Upper lobe of right lung (tissue), 1 donor: Measurements from ENCODE around the gene VIL1. TPM values are rescaled to one million over a fixed set of nuclear protein-coding genes. Genes with fewer than 3 reads are reported as not detected.
A peak's percentile ranks its signal among the peaks of the same experiment; 100 is the strongest.

Experiments
- ATAC-seq: fragments of 200-7000 bp; cut with Tn5 transposase; one replicate; pipeline ENCODE4 v1.9.1; 2020; ENCODE audit warnings: mild to moderate bottlenecking, moderate library complexity
- DNase-seq: peaks from one replicate; pipeline ENCODE4 v3.0.0-alpha.2; 2020
- H3K27ac ChIP-seq: fragments of 200-600 bp; one replicate; pipeline ENCODE4 v1.8.0; 2022
- H3K27me3 ChIP-seq: fragments of 200-600 bp; one replicate; pipeline ENCODE4 v1.8.0; 2022; ENCODE audit warnings: mild to moderate bottlenecking
- H3K36me3 ChIP-seq: fragments of 200-600 bp; one replicate; pipeline ENCODE4 v1.8.0; 2022
- H3K4me1 ChIP-seq: fragments of 200-600 bp; one replicate; pipeline ENCODE4 v1.8.0; 2022
- H3K4me3 ChIP-seq: fragments of 200-600 bp; one replicate; pipeline ENCODE4 v1.8.0; 2022; ENCODE audit warnings: mild to moderate bottlenecking
- H3K9me3 ChIP-seq: fragments of 200-600 bp; one replicate; pipeline ENCODE4 v1.8.0; 2022
- intact Hi-C: fragments of 100-400 bp; cut with DNase I; formaldehyde crosslinking; loops from one replicate; pipeline ENCODE4 v1.11.0; 2022
- total RNA-seq: library from RNA; stranded (reverse); fragmentation: NEBNext Ultra II Directional; extraction: Animal tissue kit (Norgen Biotek cat#: 25700); gene quantifications from one replicate; pipeline ENCODE4 v1.2.1, GENCODE V29; 2021
- TF ChIP-seq, protein P1 (sequence below): fragments of 200-600 bp; IDR thresholded peaks from one replicate; pipeline ENCODE4 v1.8.0; 2022; ENCODE audit warnings: antibody characterized with exemption
- donor health status: DM: no; HTN: yes; CAD: no; lungs with severe emphysema.

VIL1 gene
- total RNA-seq, 1 donor from 2014 or later = not detected

DNA sequence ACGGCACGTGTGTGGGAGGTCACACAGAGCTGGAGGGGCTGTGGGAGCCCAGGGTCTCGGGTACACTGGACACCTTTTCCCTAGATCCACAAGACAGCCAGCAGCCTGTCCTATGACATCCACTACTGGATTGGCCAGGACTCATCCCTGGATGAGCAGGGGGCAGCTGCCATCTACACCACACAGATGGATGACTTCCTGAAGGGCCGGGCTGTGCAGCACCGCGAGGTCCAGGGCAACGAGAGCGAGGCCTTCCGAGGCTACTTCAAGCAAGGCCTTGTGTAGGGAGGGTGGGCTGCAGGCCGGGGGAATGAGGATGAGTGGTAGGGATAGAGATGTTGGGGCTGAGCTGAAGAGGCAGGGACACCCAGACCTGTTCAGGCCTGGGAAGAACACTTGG, 6.6 kb downstream of the VIL1 start:
- intact Hi-C loops = no loop called here

DNA sequence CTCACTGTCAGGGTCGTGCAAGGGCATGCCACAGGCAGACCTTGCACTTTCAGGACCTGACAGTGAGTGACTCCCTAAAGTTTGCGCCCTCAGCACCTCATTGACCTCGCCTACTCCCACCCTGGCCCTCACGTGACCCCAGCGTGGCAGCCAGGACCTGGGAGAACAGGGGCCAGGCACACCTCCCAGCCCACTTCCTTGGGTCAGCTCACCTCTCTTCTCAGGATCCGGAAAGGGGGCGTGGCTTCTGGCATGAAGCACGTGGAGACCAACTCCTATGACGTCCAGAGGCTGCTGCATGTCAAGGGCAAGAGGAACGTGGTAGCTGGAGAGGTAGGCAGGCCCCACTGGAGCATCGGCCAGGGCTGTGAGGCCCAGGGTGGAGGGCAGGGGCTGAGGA, 8.8 kb downstream of the VIL1 start:
- H3K9me3 ChIP-seq = no peaks in the 10 kb centered on the region
- intact Hi-C loops = no loop called here
- H3K36me3 ChIP-seq = no peaks in the 10 kb centered on the region
- ATAC-seq (no peak), DNase-seq (peak; percentile 52)
- no peaks in the 10 kb centered on the region for H3K27me3 ChIP-seq
- TF ChIP-seq, protein P1, sequence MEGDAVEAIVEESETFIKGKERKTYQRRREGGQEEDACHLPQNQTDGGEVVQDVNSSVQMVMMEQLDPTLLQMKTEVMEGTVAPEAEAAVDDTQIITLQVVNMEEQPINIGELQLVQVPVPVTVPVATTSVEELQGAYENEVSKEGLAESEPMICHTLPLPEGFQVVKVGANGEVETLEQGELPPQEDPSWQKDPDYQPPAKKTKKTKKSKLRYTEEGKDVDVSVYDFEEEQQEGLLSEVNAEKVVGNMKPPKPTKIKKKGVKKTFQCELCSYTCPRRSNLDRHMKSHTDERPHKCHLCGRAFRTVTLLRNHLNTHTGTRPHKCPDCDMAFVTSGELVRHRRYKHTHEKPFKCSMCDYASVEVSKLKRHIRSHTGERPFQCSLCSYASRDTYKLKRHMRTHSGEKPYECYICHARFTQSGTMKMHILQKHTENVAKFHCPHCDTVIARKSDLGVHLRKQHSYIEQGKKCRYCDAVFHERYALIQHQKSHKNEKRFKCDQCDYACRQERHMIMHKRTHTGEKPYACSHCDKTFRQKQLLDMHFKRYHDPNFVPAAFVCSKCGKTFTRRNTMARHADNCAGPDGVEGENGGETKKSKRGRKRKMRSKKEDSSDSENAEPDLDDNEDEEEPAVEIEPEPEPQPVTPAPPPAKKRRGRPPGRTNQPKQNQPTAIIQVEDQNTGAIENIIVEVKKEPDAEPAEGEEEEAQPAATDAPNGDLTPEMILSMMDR = no peak
- H3K4me1 ChIP-seq = no peaks in the 10 kb centered on the region
- no peak overlapping the region for H3K27ac ChIP-seq
- H3K4me3 ChIP-seq = no peak overlapping the region

More for the DNA sequence above, 6.6 kb downstream of the VIL1 start:
- TF ChIP-seq, protein P1 = no peak
- Histone ChIP-seq H3K27ac (no peak overlapping the region), H3K9me3 (no peaks in the 10 kb centered on the region), H3K27me3 (no peaks in the 10 kb centered on the region), H3K4me1 (no peaks in the 10 kb centered on the region), H3K36me3 (no peaks in the 10 kb centered on the region), H3K4me3 (no peak overlapping the region)
- no peak for DNase-seq
- no peak for ATAC-seq

DNA sequence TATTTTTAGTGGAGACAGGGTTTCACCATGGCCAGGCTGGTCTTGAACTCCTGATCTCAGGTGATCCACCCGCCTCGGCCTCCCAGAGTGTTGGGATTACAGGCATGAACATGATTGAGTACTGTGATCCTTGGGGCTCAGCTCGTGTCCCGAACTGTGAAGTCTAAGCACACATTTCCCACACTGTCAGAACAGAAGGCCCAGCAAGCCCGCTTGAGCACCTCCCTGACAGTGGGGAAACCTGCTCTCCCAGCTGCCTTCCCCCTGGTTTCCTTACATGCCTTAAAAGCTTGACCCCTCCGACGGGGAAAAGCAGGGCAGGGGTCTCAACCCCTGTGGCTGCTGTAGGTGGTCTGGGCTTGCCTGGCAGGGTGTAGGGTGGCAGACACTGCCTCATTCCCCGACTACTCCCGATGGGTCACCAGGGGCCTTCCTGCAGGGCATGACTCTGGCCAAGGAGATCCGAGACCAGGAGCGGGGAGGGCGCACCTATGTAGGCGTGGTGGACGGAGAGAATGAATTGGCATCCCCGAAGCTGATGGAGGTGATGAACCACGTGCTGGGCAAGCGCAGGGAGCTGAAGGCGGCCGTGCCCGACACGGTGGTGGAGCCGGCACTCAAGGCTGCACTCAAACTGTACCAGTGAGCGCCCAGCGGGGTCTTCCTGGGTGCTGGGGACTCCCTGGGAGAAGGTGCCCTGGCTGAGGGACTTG, 10.1 kb downstream of the VIL1 start:
- Histone ChIP-seq H3K36me3 (no peaks in the 10 kb centered on the region), H3K27ac (no peak overlapping the region), H3K4me3 (no peak overlapping the region), H3K4me1 (no peaks in the 10 kb centered on the region), H3K27me3 (no peaks in the 10 kb centered on the region), H3K9me3 (no peaks in the 10 kb centered on the region)
- intact Hi-C loops = no loop called here
- TF ChIP-seq, protein P1 = no peak
- DNase-seq (peak; percentile 23), ATAC-seq (no peak)

DNA sequence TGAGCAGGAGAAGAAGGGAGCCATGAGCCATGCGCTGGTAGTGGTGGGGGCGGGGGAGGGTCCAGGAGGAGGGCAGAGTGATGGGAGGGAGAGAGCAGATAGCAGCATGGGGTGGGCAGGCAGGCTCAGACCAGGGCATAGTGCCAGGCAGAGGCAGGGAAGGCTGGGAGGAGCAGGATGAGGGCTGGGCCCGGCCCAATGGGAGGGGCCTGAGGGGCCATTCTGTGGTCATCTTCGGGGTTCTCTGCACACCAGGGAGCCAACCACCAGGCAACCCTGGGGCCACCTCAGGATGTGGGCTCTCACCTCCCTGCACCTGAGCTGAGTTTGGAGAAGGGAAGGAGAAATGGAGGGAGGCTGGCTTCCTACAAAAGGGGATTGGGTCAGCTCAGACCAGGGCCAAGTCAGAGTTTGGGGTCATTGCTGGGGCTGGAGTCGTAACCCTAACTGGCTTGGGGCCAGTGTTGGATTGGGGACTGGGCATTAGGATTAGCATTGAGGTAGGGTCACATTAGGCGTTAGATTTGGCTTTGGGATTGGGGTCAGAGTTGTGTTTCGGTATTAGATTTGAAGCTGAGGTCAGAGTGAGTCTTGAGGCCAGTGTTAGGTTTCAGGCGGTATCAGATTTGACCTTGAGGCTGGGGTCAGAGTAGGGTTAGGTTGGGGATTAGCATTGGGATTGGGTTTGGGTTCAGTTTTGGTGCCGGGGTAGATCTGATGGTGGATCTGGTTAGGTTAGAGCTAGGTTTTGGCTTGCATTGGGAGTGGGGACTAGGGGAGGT, 11.2 kb downstream of the VIL1 start:
- peak; percentile 46 for DNase-seq
- H3K27ac ChIP-seq = no peak overlapping the region
- no peaks in the 10 kb centered on the region for H3K4me1 ChIP-seq
- TF ChIP-seq, protein P1 = no peak
- intact Hi-C loops = no loop called here
- no peak for ATAC-seq
- H3K4me3 ChIP-seq = no peak overlapping the region
- no peaks in the 10 kb centered on the region for H3K9me3 ChIP-seq
- H3K27me3 ChIP-seq = no peaks in the 10 kb centered on the region
- no peaks in the 10 kb centered on the region for H3K36me3 ChIP-seq

DNA sequence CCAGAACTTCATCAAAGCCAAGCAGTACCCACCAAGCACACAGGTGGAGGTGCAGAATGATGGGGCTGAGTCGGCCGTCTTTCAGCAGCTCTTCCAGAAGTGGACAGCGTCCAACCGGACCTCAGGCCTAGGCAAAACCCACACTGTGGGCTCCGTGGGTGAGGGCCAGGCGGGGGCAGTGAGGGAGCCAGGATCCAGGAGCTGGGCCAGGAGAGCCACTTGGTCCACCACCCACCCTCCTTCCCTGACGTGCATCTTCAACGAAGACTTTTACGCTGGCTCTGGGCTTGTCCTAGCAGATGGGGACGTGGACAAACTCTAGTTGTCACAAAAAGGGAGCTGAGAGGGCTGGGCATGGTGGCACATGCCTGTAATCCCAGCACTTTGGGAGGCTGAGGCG, 11.8 kb downstream of the VIL1 start:
- DNase-seq (peak; percentile 54), ATAC-seq (no peak)
- intact Hi-C loops = no loop called here

More for the DNA sequence above, 11.8 kb downstream of the VIL1 start:
- no peaks in the 10 kb centered on the region for H3K36me3 ChIP-seq
- H3K27me3 ChIP-seq = no peaks in the 10 kb centered on the region
- H3K4me3 ChIP-seq = no peak overlapping the region
- H3K27ac ChIP-seq = no peak overlapping the region
- TF ChIP-seq, protein P1 = no peak
- H3K9me3 ChIP-seq = no peaks in the 10 kb centered on the region
- no peaks in the 10 kb centered on the region for H3K4me1 ChIP-seq
